Activated gamma-delta T cell (primary cell): ENCODE measurements around the gene LRP2.
A peak's percentile ranks its signal among the peaks of the same experiment; 100 is the strongest.
"Not testable (repeated sequence)": the region's sequence is repeated elsewhere in the genome, so short reads cannot be mapped to it uniquely, and the experiment has no call there.

ENCODE experiments used
- DNase-seq: peaks from one replicate; lab custom pipeline; 2025; lab: John Stamatoyannopoulos, UW
- total RNA-seq, 2 donors: gene quantifications; one replicate each; lab custom pipeline; 2026; lab: John Stamatoyannopoulos, UW

The LRP2 gene
- total RNA-seq: 0.10 to 0.22 reads per million in 2 donors

DNA sequence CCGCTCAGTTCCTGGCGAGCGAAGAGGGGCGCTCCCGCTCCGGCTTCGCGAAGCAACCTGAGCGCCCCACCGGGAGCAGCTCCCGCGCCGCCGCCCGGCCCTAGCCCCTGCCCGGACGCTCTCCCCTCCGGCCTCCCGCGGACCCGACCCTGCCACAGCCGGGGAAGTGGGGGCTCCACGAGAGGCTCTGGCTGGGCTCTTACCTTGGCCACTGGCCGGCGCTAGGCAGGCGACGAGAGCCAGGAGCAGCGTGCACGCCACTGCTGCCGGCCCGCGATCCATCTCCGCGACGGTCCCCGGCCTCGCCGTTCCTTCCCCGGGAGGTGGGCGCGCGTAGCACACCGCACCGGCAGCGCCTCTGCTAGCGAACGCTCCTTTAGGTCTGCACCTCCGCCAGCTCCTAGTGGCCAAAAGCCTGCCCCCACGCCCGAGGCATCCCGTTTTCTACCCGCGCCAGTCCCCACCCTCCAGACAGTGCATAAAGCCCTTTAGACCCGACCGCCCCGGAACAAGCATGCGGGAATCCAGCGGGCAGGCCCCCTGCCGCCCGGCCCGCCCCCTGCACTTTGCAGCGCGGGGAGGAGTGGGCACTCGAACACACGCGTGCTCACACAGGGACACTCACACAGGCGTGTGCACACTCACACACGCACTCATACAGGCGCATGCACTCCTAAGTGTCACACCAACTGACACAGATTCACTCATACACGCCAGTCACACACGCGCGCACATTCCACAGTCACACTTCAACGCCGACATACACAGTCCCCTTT is at the start of gene LRP2:
LRP2 (minus strand) TSS at position 417 of the 776 bp plus-strand sequence; CDS start at position 282, 135 bp downstream.
- DNase-seq: peak; percentile 21

DNA sequence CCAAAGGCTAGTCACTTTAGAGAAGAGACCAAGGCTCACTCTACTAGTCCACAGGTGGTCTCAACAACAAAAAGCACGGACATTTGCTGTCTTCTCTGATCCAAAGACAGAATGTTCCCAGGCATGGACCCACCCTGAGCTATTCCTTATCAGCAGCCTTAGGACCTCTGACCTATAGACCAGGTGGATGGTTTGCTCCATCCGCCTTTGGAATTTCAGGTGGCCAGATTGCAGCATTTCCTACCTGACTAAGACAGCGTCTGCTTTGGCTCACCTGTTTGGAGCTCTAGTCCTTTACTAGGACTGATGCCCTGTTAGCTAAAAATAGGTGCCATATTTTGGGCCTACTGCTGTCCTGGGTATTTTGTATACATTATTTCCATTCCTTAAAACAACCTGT is 44.6 kb upstream of the LRP2 start:
- no peak for DNase-seq

DNA sequence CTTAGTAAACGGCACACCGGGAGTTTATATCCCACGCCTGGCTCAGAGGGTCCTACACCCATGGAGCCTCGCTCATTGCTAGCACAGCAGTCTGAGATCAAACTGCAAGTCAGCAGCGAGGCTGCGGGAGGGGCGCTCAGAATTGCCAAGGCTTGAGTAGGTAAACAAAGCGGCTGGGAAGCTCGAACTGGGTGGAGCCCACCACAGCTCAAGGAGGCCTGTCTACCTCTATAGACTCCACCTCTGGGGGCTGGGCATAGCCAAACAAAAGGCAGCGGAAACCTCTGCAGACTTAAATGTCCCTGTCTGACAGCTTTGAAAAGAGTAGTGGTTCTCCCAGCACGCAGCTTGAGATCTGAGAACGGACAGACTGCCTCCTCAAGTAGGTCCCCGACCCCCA is 37.2 kb upstream of the LRP2 start:
- not testable (repeated sequence) for DNase-seq

DNA sequence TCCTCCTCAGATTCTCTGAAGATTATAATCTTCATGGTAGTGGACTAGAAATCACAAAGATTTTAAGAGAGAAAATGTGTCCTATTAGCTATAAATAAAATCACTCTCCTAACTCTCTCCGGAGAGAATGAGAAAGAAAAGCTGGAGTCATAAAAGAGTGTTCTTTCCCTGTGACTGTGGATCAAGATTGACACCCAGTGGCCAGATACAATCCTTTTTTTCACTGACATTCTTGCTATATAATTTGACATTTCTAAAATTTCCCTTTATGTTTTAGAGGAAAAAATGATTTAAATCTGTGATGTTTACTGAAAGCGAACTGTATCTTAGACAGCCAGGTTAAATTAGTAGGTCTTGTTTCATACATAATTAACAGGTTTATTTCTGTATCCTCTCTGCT is 35.4 kb upstream of the LRP2 start:
- no peak for DNase-seq

DNA sequence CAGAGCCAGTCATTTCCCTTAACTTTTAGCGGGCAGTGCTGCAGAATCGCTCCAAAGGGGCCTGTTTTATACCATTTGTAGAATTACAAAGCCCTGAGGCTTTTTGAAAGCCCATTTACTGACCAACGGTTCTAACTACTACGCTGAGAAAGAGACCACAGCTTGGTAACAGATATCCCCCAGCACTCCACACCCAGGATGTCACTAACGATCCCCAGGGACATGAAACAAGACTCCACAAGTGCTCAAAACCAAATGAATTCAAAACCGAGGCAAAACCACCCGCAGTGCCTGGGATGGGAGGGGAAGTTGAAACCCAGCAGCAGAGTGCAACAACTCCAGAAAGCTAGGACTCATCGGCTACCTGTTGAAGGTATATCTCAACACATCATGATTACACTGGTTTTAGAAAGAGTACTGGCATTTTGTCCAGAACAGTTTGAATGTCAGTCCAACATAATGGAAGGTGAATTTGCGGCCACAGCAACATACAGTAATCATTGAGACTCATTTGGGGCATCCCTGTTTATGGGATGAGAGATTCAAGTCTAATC is 33.6 kb upstream of the LRP2 start:
- no peak for DNase-seq

DNA sequence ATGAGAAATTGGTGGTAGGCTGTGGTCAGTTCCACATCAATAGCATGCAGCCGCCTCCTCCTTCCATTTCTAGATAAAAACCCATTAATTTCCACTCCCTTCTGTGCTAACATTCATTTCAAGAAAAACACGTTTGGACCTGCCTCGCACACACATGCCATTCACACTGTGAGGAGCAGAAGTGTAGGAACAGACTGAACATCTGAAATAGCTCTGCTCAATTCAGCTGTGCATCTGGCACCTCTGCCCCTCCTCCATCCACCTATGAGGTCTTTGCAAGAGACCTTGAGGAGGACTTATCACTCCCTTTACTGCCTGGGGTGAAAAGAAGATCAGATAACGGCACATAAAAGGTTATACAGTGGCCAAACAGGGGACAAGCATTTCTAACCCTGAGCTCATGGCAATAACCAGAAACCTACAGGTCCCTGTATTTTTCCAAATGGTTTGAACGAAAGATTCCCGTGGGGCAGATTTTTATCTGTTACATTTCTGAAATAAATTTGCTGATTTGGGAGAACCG is 30.8 kb upstream of the LRP2 start:
- no peak for DNase-seq

DNA sequence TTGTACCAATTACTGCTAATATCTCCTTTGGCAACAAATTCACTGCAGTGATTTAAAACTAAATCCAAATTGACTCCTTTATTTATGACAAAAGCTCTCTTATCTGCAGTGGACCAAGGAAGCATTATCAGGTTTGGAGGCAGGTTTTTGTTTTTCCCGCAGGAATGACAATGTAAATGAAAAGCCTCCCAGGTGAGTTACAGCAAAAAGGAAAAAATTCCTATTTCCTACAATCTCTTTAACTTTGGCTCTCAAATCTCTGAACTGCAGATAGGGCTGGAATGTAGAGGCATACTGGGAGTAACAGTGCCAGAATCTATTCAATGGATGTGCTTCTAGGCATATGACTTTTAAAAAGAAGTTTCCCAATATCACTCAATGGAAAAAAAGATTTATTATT is 28.9 kb upstream of the LRP2 start:
- no peak for DNase-seq

DNA sequence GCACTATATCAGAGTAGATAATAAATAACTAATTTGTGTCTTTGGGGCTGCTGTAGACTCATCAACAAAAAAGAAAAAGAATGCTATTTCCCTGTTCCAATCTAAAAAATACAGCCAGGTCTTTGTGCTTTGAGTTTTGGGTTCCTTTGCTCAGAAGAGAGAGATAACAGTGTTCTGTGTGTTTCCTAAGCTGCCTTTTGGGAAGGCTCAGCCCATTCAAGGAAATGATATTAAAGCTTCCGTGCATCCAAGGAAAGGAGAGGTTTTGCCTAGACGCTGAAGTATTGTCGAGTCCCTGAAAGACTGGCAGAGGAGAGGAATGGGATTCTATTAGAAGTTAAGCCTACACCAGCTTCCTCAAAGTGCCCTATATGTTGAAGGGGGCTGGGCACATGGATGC is 25.8 kb upstream of the LRP2 start:
- no peak for DNase-seq

DNA sequence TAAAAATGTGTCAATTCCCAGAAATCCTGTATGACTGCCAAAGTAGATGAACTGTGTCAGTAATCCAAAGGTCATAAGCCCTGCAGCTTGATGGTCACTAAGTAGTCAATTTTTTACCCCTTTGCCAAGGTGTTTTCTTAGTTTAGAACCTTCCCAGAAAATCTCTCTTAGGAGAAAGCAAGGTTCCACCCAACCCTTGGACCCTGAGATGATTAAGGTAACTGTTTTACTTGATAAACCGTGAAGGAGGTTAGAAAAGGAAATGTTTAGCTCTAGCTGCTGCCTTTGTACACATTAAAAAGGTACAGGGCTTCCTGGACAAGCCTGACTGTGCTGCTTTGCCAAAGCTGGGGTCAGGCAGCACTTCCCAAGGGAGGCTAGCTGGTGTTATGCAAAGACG is 24.4 kb upstream of the LRP2 start:
- DNase-seq: no peak

DNA sequence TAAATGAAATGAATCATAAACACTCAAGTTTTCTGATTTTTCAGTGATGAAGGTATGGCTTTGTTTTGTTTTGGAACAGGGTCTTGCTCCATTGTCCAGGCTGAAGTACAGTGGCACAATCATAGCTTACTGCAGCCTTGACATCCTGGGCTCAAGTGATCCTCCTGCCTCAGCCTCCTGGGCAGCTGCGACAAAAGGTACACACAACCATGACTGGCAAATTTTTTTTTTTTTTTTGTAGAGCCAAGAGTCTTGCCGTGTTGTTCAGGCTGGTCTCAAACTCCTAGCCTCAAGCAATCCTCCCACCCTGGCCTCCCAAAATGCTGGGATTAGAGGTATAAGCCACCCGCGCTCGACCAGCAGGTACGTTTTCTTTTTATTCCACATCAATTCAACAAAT is 22.5 kb upstream of the LRP2 start:
- no peak for DNase-seq

DNA sequence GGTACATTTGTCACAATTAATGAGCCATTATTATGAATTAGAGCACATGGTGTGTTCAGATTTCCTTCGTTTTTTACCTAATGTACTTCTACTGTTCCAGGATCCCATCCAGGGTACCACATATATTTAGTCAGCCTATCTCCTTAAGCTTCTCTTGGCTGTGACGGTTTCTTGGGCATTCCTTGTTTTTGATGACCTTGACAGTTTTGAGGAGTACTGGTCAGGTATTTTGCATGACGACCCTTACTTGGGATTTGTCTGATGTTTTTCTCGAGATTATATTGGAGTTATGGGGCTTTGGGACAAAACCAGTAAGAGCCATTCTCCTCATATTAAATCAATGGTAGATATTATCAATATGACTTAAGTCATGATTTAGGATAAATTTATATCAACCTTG is 10.2 kb upstream of the LRP2 start:
- DNase-seq: no peak

DNA sequence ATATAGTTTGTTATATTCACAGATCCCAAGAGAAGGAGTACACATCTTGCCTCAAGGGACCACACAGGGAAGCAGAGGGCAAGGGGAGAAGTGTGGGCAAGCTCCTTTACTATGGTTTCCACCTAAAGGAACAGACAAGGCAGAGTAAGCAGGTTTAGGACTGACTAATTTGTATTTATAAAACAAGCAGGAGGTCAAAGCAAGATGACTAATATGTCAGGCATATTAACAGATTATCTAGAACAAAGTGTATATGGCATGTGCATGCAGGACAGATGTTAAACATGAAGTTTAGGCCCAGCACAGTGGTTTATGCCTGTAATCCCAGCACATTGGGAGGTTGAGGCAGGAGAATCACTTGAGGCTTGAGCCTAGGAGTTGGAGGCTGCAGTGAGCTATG is 3.7 kb upstream of the LRP2 start:
- no peak for DNase-seq

DNA sequence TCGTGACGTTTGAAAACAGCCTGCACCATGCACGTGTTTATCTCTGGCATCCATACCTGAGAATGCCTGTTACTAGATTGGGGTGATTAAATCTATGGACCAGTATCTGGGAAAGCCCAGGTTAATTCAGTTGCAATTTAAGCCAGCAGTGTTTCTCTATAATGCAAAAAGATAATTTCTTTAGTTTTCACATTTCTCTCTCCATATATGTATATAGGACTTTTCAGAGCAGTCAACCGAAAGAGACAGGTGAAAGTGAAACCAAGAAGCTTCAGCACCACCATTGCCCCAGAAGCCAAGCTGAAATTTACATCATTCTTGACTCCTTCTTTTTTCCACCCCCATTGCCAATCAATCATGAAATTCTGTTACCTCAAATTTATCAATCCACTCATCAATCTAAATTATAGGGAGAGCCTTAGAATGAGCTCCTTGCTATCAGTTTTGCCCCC is 2.7 kb upstream of the LRP2 start:
- no peak for DNase-seq

DNA sequence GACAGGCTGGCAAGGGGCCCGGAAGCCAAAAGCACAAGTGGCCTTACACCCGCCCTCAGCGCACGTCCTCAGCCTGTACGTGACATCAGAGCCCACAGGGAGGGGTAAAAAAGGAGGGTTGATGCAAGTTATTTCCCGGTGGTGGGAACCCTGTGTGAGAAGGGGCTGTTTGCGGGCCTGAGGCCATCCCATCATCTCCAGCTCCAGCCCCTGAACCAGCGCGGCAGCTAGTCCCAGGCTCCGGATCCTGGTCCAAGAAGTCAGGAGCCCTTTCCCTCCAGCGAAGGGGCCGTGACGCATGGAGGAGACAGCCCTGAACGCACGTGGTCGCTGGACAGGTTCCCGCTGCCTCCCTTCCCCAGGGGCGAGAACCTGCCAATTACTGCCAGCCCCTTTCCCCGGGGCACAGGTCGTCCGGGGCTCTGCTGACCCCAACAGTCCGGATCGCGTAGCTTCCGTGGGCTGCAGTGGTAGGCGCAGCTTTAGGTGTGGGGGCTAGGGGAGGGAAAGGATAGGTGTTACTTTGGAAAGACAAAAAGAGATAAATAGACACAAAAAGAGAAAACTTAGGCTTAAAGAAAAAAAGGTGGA is 1.3 kb upstream of the LRP2 start:
- no peak for DNase-seq

DNA sequence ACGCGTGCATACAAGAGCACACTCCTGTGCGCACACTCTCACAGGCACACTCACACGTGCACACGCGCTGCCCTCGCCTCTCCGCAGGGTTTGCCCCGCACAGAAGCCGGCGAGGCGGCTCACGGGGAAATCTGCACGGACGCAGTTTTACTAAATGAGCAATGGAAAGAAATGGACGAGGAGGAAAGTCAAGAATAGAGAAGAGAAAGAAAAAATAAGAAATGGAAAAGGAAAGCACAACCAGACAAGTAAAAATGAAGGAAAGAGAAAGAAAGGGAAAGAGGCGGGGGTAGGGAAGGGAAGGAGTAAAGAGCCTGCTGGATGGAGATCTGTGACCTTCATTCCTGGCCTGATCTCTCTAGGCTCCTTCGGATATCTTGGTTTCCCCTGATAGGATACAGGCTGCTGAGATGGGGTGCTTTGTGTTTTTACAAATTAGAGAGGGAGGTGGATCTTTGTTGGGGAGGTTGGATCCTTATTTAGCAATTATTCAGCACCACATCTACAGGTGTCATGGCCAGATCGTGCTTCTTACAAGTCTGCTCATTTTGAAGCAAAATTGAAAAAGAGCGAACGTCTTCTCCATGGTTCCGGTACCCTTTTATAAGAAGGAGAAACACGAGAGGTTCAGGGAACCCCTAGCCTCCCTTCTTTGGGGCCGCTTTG is 693 bp upstream of the LRP2 start:
- no peak for DNase-seq

DNA sequence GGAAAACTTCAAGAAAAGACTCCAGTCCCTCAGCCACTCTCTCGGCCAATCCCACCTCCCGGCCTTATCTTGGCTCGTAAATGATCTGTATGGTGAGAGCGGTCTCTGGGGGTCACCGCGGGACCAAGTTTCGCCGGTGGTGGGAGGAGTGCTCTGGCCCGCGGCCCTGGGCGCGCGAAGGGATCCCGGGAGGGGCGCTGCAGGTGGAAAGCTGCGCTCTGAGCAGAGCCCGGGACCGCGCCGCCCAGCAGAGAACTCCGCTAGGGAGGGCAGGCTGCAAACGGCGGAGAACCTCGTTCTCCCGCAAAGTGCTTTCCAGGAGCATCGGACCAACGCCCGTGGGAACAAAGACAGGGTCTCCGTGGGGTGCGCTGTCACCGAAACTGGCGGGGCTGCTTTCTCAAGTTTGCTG is 622 bp downstream of the LRP2 start:
- DNase-seq: peak; percentile 13

DNA sequence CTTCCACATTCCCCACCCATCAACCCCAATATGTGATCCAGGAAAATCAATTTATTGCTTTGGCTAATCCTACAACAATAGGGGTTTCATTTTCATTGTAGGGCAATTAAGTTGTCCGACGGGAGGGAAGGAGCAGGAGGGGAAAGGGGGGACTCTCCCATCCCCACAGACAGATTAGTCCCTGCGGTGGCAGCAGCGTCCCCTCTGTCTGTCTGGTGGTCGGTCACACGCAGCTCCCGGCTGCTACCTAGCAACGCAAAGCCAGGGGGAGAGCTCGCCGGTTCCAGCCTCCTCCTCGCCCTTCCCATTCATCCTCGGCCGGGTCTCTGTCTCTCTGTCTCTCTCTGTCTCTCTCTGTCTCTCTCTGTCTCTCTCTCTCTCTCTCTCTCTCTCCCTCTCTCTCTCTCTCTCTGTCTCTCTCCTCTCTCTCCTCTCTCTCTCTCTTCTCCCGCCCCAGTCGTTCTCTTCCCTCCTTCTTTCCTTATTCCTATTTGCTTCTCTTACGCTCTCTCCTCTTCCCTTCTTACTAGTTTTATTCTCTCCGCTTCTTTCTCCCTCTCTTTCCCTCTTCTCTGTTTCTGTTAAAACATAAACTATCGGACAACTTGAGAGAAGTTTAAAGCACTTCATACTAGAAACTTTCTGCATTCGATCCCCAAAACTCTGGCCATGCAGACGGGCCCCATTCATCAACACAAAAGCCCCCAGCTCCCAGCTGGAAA is 1.2 kb downstream of the LRP2 start:
- DNase-seq: no peak

DNA sequence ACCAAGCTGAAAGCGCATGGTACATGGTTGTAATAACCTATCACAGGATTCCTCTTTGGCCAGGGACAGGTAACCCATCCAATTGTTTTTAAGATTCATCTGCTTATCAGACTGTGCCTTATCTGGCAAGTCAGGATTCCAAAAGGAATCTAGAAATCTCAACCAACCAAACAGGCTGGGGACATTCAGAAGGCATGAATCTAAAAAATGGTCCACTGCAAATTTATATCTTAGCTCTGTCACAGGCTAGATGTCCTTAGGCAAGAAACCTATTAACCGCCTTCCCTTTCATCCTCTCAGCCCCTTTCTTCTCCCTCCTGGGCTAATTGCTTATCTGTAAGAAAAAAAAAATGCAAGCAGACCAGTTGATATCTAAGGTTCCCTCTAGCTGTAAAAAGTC is 4.3 kb downstream of the LRP2 start:
- DNase-seq: no peak

DNA sequence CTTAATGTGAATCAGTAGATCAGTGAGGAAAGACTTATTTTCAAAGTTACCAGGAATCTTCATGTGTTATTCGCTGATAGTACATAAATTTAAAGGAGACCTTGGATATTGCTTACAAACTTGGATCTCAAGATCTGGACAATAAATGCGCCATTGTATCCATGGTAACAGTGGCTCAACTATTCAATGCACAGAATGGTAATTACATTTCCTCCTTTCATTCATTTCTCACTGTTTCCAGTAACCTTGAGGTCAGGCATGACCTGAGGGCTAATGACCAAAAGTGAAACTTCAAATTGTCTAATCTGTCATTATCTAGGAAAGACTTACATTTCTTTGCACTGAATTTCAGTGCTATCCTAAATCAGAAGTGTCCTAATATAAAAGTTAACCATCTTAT is 8.1 kb downstream of the LRP2 start:
- DNase-seq: no peak

DNA sequence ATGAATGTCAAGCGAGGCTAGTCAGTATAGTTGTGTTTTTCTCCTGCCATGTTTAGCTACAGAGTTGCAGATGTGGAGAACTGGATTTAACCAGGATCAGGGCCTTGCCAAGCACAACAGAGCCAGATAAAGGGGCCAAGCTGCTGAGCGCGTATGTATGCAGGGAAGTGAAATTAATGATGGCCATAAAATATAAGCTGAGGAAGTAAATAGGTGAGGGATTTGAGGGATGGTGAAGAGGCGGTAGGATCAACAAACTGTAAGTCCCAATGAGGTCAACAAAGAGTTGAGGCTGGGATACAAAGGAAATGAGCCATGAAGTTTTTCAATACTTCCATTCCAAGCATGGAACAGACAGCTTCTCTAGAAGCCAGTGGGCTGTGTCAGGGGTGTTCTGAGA is 10.6 kb downstream of the LRP2 start:
- no peak for DNase-seq

DNA sequence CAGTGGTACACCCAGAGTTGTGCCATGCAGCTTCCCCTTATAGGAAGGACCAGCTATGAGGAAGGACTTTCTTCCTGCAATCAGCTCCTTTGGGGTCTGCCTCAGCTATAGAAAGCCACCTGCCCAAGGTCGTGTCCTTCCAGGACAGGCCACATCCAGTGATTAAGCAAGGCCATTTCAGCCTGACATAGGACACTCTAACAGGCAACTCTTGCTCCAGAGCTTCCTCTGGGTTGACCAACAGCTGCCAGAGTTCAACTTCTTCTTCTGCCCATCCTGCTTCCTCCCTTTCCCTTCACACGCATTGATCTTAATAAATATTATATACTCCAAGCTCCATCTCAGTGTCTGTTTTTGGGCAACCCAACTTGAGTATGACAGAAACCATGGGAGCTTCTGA is 12.8 kb downstream of the LRP2 start:
- no peak for DNase-seq
